GM21717 (cell line): Measurements from ENCODE around the gene SPIRE2.
"Not testable (repeated sequence)": the region's sequence is repeated elsewhere in the genome, so short reads cannot be mapped to it uniquely, and the experiment has no call there.

Experiments
- ATAC-seq: cut with Tn5 transposase; IDR thresholded peaks from one replicate; pipeline ENCODE4 v1.9.1; 2021; ENCODE audit warnings: mild to moderate bottlenecking, moderate library complexity; ENCODE audit not compliant: unreplicated experiment

Gene SPIRE2, protein sequence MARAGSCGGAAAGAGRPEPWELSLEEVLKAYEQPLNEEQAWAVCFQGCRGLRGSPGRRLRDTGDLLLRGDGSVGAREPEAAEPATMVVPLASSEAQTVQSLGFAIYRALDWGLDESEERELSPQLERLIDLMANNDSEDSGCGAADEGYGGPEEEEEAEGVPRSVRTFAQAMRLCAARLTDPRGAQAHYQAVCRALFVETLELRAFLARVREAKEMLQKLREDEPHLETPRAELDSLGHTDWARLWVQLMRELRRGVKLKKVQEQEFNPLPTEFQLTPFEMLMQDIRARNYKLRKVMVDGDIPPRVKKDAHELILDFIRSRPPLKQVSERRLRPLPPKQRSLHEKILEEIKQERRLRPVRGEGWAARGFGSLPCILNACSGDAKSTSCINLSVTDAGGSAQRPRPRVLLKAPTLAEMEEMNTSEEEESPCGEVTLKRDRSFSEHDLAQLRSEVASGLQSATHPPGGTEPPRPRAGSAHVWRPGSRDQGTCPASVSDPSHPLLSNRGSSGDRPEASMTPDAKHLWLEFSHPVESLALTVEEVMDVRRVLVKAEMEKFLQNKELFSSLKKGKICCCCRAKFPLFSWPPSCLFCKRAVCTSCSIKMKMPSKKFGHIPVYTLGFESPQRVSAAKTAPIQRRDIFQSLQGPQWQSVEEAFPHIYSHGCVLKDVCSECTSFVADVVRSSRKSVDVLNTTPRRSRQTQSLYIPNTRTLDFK

DNA sequence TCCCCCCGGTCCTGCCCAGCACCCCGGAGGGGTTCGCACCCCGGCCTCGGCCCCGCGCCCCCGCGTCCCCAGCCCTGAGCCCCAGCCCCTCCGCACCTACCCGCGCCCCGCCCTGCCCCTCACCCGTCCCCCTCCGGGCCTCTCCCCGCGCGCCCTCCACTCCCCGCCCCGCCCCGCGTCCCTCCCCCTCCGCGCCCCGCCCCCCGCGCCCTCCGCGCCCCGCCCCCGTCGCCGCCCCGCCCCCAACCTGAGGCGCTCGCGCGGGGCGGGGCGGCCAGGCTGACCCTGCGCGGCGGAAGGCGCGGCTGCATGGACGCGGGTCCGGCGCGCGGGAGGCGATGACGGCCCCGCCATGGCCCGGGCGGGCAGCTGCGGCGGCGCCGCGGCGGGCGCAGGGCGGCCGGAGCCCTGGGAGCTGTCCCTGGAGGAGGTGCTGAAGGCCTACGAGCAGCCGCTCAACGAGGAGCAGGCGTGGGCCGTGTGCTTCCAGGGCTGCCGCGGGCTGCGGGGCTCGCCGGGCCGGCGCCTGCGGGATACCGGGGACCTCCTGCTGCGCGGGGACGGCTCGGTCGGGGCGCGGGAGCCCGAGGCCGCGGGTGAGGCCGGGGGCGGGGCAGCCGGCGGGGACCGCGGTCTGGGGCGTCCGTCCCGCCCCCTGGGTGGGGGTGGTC lies at the start of gene SPIRE2:
SPIRE2 (plus strand) TSS at position 277 of the 671 bp plus-strand sequence; CDS start at position 353, 76 bp downstream.
- ATAC-seq, result no peak

DNA sequence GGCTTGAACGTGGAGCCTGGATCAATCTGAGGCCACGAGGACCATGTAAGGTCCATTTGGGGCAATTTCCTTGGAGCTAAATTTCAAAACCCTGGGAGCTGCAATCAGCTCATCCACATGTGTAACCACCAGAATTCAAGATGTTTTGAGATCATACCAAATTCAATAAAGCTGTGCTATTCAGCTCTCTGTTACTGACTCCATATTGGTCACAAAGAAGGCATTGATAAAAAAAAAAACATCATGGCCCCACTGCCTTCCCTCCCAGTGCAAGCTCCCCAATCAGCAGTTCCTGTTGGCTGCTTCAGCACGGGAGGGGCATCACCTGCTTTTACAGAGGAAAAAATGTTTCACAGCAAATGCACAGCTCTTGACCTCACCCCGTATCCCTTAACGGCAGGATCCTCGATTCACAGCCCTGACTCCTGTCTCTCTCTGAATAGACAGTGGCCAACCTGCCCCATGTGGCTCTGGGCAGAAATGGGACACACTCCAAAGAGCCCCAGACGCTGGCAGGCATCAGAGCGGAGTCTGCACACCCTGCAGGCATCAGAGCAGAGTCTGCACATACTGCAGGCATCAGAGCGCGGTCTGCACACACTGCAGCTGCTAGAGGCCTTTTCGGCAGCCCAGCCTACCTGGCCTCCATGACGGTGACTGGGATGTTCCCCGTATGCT lies 48.9 kb upstream of the SPIRE2 start:
- ATAC-seq, result no peak

DNA sequence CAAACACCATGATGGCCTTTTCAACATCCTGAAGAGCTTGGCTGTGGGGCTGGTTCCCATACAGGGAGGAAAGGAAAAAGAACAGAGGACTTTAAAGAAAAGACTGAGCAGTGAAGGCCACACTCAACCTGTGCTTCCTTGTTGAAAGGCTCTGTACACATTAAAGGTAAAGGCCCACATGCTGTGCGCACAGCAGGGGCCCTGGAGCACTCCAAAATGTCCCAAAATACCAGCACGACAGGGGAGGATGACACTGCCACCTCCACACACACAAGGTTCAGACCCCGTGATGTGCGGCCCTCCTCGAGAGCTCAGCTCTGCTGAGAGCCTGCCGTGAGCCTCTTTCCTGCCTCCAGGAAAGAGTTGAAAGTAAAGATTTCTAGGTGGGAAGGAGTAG lies 48.4 kb upstream of the SPIRE2 start:
- no peak for ATAC-seq

DNA sequence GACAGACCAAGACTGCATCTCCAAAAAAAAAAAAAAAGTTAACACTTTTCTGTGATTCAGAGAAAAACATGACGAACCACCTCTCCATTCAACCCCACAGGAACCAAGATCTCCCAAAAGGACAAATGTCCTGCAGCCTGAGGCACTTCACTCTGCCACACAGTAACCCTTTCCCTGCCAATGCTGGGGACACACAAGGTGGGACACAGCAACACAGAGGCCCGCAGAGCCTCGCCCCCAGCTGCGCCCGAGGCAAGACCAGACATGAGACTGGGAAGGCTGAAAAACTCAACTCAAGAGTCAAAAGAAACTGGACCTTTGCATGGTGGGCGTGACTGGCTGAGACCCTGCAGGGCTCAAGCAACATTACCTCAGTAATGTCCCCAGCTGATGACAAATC lies 45.8 kb upstream of the SPIRE2 start:
- no peak for ATAC-seq

DNA sequence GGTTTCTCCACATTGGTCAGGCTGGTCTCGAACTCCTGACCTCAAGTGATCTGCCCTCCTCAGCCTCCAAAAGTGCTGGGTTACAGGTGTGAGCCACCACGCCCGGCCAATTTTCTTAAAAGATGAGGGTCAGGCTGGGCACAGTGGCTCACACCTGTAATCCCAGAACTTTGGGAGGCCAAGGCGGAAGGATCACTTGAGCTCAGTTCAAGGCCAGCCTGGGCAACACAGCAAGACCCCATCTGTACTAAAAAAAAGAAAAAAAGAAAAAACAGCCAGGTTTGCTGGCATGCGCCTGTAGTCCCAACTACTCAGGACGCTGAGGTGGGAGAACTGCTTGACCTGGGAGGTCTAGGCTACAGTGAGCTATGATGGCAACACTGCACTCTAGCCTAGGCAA lies 44.3 kb upstream of the SPIRE2 start:
- ATAC-seq, result not testable (repeated sequence)

DNA sequence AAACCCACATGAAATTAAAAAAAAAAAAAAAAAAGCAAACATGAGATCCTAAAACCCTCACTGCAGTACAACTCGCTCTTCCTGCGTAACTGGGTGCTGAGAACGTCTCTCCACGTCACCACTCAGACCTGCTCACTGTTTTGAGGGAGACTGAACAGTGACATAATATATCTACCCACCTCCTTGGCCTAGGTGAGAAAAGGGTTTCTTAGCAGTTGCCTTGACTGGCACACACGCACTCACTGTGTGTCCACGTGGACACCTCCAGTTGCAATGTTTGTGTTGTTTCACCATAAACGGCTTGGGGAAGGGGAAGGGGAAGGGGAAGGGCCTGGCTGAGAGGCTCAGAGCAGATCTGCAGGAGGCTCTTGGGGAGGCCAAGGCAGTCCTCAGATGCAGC lies 43.9 kb upstream of the SPIRE2 start:
- ATAC-seq, result no peak

DNA sequence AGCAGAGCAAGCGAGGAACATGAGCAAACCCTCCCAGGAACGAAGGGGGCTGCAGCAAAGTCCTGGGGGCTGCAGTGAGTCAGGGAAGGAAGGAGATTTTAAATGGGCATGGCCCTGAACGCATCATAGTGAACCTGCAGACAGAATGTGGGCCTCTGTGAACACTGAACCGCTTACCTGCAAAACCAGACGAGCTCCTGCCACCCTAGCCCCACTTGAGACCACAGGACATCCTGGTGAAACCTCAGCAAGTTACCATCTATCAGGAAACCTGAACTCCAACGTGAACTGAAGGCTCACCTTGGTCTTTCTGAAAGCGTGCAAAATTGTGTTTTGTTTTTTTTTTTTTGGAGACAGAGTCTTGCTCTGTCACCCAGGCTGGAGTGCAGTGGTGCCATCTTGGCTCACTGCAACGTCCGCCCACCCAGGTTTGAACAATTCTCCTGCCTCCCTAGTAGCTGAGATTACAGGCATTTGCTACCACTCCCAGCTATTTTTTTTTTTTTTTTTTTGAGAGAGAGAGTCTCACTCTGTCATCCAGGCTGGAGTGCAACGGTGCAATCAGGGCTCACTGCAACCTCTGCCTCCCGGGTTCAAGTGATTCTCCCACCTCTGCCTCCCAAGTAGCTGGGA lies 42.6 kb upstream of the SPIRE2 start:
- ATAC-seq, result no peak

DNA sequence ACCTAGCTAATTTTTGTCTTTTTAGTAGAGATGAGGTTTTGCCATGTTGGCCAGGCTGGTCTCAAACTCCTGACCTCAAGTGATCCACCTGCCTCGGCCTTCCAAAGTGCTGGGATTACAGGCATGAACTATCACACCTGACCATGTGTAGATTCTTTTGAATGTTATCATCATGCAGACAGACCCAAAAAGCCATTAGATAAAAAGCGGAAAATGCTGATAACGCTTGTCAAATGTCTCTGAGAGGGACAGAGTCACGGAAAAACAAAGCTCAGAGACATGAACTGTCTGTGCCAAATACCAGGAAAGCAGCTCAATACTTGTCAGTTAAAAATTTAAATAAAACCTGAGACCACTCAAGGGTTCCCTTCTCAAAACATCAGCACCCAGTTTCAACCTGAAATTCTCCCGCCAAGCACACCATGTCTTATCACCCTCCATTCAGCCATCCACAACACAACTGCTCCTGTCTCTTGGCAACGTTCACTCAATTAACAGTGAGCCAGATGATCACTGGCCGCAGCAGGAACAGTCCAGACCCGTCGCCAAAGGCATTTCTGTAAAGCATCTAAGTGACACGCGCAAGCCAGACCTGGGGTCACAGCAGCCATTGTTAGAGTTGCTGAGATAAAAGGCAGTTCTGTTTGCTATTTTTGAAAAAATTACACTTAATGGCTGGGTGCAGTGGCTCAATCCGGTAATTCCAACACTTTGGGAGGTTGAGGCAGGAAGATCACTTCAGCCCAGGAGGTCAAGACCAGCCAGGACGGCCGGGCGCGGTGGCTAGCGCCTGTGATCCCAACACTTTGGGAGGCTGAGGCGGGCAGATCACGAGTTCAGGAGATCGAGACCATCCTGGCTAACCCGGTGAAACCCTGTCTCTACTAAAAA lies 41.6 kb upstream of the SPIRE2 start:
- ATAC-seq, result no peak

DNA sequence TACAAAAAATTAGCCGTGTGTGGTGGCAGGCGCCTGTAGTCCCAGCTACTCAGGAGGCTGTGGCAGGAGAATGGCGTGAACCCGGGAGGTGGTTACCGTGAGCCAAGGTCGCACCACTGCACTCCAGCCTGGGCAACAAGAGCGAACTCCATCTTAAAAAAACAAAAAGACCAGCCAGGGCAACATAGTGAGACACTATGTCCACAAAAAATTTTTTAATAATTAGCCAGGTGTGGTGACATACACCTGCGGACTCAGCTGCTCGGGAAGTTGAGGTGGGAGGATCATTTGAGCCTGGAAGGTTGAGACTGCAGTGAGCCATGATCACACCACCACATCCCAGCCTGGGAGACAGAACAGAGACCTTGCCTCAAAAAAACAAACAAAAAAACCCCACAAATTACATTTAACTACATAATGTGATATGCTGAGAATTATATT lies 40.9 kb upstream of the SPIRE2 start:
- no peak for ATAC-seq

DNA sequence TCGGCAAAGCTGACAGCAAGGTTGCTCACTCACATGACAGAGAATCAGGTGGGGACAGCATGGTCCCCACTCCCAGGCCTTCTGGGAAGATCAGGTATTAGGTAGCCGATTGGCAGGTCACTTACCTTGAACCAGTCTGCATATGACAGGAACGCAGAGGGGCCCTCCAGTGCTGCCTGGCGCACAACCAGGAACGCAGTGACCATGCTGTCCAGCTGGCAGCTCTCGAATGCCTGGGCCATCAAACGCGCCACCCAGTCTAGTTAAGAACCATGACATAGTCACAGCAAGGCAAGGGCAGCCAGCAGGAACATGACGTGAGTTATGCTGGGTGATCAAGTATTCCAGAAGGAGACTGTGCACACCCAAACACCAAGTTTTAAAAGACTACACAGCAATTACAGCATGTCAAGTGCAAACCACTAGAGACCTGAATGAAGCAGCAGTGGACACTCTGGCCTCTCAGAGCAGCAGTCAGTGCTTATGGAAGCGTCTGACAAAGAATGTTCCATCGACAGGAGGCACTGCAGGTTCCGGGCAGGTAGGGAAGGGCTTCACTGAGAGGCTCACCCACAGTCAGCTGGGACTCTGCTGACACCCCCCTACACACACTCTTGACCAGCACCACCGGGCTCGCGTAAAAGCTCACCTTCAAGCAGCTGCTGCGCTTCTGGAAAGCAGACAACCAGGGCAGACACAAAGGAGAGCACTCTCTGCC lies 36.8 kb upstream of the SPIRE2 start:
- no peak for ATAC-seq

DNA sequence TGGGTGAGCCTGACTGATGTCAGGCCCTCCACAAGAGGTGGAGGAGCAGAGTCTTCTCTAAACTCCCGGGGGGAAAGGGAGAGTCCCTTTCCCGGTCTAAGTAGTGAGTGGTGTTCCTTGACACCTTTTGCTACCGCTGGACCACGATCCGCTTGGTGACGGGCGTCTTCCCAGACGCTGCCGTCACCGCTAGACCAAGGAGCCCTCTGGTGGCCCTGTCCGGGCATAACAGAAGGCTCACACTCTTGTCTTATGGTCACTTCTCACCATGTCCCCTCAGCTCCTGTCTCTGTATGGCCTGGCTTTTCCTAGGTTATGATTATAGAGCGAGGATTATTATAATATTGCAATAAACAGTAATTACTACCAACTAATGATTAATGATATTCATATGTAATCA lies 35.2 kb upstream of the SPIRE2 start:
- ATAC-seq, result not testable (repeated sequence)

DNA sequence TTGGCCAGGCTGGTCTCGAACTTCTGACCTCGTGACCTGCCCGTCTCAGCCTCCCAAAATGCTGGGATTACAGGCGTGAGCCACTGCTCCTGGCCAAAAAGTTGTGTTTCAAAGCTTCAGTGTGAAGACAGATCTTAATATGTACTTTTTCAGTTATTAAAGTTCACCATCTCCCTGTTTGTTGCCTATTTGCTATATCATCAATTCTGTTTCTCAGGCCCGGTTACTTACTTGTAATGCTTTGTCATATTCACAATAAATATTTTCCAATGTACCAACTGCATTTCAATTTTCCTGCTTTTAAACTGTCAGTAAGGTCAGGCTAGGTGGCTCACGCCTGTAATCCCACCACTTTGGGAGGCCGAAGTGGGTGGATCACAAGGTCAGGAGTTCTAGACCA lies 34.3 kb upstream of the SPIRE2 start:
- ATAC-seq, result no peak

DNA sequence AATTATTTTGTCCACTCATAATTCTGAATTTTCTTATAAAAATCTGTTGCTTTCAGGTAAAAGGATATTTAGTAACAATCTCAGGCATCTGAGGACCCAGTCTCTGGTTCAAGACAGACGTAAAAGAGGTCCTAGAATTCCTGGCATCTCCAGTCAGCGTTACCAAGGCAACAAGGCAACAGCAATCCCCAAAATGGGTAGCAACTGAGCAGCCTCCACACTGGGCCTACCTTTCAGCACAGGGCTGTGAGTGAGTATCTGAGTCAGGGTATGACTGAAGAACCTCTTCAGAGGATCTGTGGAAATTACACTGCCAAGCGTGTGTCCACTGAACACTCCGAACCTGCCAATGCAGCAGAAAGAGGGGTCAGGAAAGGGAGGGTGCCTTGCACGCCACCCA lies 32.6 kb upstream of the SPIRE2 start:
- ATAC-seq, result no peak

DNA sequence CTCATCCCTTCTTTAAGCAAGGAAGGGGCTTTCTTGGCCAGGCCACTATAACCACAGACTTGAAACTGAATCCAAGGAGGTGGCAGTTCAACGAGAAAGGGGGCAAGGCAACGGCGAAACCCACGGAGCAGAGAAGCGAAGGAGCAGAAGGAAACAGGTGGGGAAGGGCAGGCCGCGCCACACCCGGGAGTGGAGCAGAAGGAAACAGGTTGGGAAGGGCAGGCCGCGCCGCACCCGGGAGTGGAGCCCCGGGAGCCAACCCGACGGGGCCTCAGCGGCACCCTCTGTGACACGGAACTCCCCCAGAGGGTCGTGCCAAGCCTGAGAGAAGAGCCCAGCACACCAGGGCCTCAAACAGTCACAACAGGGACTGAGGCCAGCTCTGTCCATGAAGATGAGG lies 32.2 kb upstream of the SPIRE2 start:
- ATAC-seq, result no peak

DNA sequence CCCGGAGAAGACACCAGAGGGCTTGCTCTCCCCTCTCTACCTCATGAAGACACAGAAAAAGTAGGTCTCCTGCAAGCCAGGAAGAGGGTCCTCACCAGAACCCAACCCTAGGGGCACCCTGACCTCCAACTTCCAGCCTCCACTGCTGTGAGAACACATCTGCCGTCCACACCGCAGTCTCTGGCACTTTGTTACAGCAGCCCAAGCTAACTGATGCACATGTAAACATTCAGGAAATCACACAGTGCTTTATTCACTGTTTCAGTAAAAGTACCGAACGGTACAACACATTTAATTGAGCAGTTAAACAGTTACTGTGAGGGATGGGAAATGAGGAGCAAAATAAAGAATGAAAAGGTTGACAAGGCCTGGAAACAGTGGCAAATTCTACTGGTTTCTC lies 30.1 kb upstream of the SPIRE2 start:
- ATAC-seq, result no peak

DNA sequence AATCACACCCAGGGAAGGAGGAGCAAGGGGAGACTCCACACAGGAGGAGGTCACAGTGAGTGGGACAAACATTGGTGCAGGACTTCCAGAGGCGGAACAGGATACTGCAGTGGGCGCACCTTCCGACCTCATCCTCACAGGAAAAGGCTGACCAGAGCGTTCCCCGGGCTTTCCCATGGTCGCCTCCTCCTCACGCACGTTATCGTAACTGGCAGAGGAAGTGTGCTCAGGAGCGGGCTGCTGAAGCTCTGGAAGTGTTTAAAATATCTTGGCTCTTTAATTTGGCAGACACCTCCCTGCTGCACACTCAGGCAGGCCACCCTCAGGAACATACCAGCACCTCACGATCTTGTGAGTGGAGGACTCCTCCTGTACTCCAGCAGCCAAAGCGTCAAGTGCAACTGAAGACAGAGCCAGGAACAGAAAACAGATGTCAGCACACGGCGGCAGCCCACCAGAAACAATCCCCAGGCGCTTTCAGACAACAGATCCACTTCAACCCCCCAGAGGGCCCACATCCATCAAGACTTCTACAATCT lies 29.4 kb upstream of the SPIRE2 start:
- no peak for ATAC-seq

DNA sequence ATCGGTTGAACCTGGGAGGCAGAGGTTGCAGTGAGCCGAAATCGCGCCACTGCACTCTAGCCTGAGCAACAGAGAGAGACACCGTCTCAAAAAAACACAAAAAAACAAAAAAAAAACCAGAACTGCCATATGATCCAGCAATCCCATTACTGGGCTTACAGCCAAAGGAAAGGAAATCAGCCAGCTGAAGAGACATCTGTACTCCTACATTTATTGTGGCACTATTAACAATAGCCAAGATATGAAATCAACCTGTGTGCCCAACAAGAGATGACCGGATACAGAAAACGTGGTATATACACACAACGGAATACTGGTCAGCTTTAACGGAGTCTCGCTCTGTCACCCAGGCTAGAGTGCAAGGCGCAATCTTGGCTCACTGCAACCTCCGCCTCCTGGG lies 26.5 kb upstream of the SPIRE2 start:
- no peak for ATAC-seq

DNA sequence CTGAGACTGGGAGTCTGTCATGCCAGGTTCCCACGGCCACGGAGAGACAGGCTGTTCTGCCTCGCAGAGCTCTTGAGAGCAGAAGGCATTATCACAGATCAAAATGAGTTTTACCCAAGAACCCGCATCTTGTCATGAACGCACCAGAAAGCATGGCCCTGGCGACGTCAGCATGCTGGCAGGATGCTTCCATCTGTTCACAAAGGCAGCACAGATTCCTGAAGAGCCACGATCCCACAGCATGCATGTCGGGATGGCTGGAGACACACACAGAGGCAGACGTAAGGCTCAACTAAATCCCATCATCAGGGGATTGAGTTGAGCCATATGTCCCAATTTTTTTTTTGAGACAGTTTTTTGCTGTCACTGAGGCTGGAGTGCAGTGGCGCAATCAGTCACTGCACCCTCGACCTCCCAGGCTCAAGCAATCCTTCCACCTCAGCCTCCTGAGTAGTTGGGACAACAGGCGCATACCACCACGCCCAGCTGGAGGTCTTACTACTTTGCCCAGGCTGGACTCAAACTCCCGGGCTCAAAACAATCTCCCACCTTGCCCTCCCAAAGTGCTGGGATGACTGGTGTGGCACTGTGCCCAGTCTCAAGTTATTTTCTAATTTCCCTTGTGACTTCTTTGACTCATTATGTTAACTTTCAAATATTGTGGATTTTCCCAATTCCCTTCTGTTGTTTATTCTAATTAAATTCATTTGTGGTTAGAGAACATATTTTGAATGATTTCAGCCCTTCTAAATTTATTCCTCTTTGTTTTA lies 23.0 kb upstream of the SPIRE2 start:
- ATAC-seq, result no peak
